ENCODE results near the gene SLC2A6.

SLC2A6 gene

GRCh38 chr9:133485531-133486260 is 6.8 kb upstream of the SLC2A6 start:
- Histone ChIP-seq H3K36me3 (ENCODE audit: insufficient read depth, low read length) (no peaks in the 10 kb centered on the region), H3K9me3 (ENCODE audit: low read length) (no peaks in the 10 kb centered on the region), H3K4me2 (ENCODE audit: low read length) (peak overlapping the region; percentile 93), H3K9ac (ENCODE audit: low read length) (peak overlapping the region; percentile 66; the same call in 1 of the 2 replicates), H3K27me3 (ENCODE audit: insufficient read depth, low read length) (0 out of 2 replicates have a peak, but pooled peaks cover 3% of the 10 kb centered on the region), H3K79me2 (ENCODE audit: insufficient read depth, low read length) (no peaks in the 10 kb centered on the region), H3K9me2 (ENCODE audit: low read depth, low read length) (no peaks in the 10 kb centered on the region), H4K20me1 (ENCODE audit: insufficient read depth, low read length) (no peaks in the 10 kb centered on the region), H3K4me3 (ENCODE audit: low read depth, low read length, poor library complexity, severe bottlenecking) (peak overlapping the region; percentile 55), H3K4me1 (ENCODE audit: insufficient read depth, low read length, severe bottlenecking) (peaks cover 8% of the 10 kb centered on the region), H2AFZ (ENCODE audit: low read length) (no peak overlapping the region), H3F3A (ENCODE audit: insufficient read depth, low read length) (no peaks in the 10 kb centered on the region), H3K27ac (ENCODE audit: low read depth, low read length, poor library complexity, severe bottlenecking) (no peak overlapping the region)
- TF ChIP-seq CTCF (IDR thresholded peaks at IDR 0.05; ENCODE audit: low read length) (no peak), EZH2 (IDR thresholded peaks at IDR 0.05; ENCODE audit: borderline replicate concordance, low read length) (no peak)

- Histone ChIP-seq H3K36me3 (ENCODE audit: insufficient read depth, low read length) (no peaks in the 10 kb centered on the region), H3K27me3 (ENCODE audit: insufficient read depth, low read length) (no peaks in the 10 kb centered on the region), H3K4me2 (ENCODE audit: low read length) (no peak overlapping the region), H3K4me1 (ENCODE audit: insufficient read depth, low read length, severe bottlenecking) (peaks cover 9% of the 10 kb centered on the region), H3K79me2 (ENCODE audit: insufficient read depth, low read length) (no peaks in the 10 kb centered on the region), H3K27ac (ENCODE audit: low read depth, low read length, poor library complexity, severe bottlenecking) (no peak overlapping the region), H3K9me3 (ENCODE audit: low read length) (no peaks in the 10 kb centered on the region), H3F3A (ENCODE audit: insufficient read depth, low read length) (no peaks in the 10 kb centered on the region), H3K4me3 (ENCODE audit: low read depth, low read length, poor library complexity, severe bottlenecking) (no peak overlapping the region), H3K9ac (ENCODE audit: low read length) (no peak overlapping the region), H3K9me2 (ENCODE audit: low read depth, low read length) (no peaks in the 10 kb centered on the region), H2AFZ (ENCODE audit: low read length) (no peak overlapping the region), H4K20me1 (ENCODE audit: insufficient read depth, low read length) (no peaks in the 10 kb centered on the region)
- no peak for TF ChIP-seq CTCF (IDR thresholded peaks at IDR 0.05; ENCODE audit: low read length)
Measured at GRCh38 chr9:133484671-133485437, 6.0 kb upstream of the SLC2A6 start.

GRCh38 chr9:133483611-133484010 is 4.7 kb upstream of the SLC2A6 start:
- Histone ChIP-seq H3K4me2 (ENCODE audit: low read length) (no peak overlapping the region), H3K9me3 (ENCODE audit: low read length) (no peaks in the 10 kb centered on the region), H4K20me1 (ENCODE audit: insufficient read depth, low read length) (no peaks in the 10 kb centered on the region), H2AFZ (ENCODE audit: low read length) (no peak overlapping the region), H3K4me3 (ENCODE audit: low read depth, low read length, poor library complexity, severe bottlenecking) (no peak overlapping the region), H3K9ac (ENCODE audit: low read length) (no peak overlapping the region), H3K36me3 (ENCODE audit: insufficient read depth, low read length) (no peaks in the 10 kb centered on the region), H3F3A (ENCODE audit: insufficient read depth, low read length) (no peaks in the 10 kb centered on the region), H3K4me1 (ENCODE audit: insufficient read depth, low read length, severe bottlenecking) (peaks cover 16% of the 10 kb centered on the region), H3K27ac (ENCODE audit: low read depth, low read length, poor library complexity, severe bottlenecking) (no peak overlapping the region), H3K9me2 (ENCODE audit: low read depth, low read length) (no peaks in the 10 kb centered on the region), H3K79me2 (ENCODE audit: insufficient read depth, low read length) (no peaks in the 10 kb centered on the region), H3K27me3 (ENCODE audit: insufficient read depth, low read length) (no peaks in the 10 kb centered on the region)
- TF ChIP-seq CTCF (IDR thresholded peaks at IDR 0.05; ENCODE audit: low read length) (no peak), EZH2 (IDR thresholded peaks at IDR 0.05; ENCODE audit: borderline replicate concordance, low read length) (no peak)

Measured in OCI-LY1 (cell line).